Lower lobe of right lung (tissue), 2 donors: ENCODE measurements around the gene DCXR. TPM values are rescaled to one million over a fixed set of nuclear protein-coding genes. Genes with fewer than 3 reads are reported as not detected.

ENCODE experiments used
- ATAC-seq, 2 donors: fragments of 200-7000 bp; cut with Tn5 transposase; one replicate each; pipeline ENCODE4 v1.9.1; 2020 to 2022; ENCODE audit warnings: mild to moderate bottlenecking in 2 of 2, moderate library complexity in 2 of 2
- DNase-seq: peaks from one replicate; pipeline ENCODE4 v3.0.0-alpha.2; 2020
- H3K27ac ChIP-seq: fragments of 200-600 bp; one replicate; pipeline ENCODE4 v1.8.0; 2022
- H3K27me3 ChIP-seq: fragments of 200-600 bp; one replicate; pipeline ENCODE4 v1.8.0; 2022; ENCODE audit warnings: low read depth
- H3K36me3 ChIP-seq: fragments of 200-600 bp; one replicate; pipeline ENCODE4 v1.8.0; 2022; ENCODE audit warnings: mild to moderate bottlenecking
- H3K4me1 ChIP-seq: fragments of 200-600 bp; one replicate; pipeline ENCODE4 v1.8.0; 2022
- H3K4me3 ChIP-seq: fragments of 200-600 bp; one replicate; pipeline ENCODE4 v1.8.0; 2022; ENCODE audit warnings: mild to moderate bottlenecking
- H3K9me3 ChIP-seq: fragments of 200-600 bp; one replicate; pipeline ENCODE4 v1.8.0; 2022
- intact Hi-C: fragments of 100-400 bp; cut with DNase I; formaldehyde crosslinking; loops from one replicate; pipeline ENCODE4 v1.11.0; 2022
- total RNA-seq: library from RNA; stranded (reverse); fragmentation: NEBNext Ultra II Directional; extraction: Animal tissue kit (Norgen Biotek cat#: 25700); gene quantifications from one replicate; pipeline ENCODE4 v1.2.1, GENCODE V29; 2021
- TF ChIP-seq, protein P1 (sequence below): fragments of 200-600 bp; IDR thresholded peaks from one replicate; pipeline ENCODE4 v1.8.0; 2022; ENCODE audit warnings: antibody characterized with exemption, mild to moderate bottlenecking
- donor health status: DM: no; HTN: yes; CAD: no; lungs with severe emphysema.

The DCXR gene
- total RNA-seq, 1 donor from 2014 or later: 133 TPM

DNA sequence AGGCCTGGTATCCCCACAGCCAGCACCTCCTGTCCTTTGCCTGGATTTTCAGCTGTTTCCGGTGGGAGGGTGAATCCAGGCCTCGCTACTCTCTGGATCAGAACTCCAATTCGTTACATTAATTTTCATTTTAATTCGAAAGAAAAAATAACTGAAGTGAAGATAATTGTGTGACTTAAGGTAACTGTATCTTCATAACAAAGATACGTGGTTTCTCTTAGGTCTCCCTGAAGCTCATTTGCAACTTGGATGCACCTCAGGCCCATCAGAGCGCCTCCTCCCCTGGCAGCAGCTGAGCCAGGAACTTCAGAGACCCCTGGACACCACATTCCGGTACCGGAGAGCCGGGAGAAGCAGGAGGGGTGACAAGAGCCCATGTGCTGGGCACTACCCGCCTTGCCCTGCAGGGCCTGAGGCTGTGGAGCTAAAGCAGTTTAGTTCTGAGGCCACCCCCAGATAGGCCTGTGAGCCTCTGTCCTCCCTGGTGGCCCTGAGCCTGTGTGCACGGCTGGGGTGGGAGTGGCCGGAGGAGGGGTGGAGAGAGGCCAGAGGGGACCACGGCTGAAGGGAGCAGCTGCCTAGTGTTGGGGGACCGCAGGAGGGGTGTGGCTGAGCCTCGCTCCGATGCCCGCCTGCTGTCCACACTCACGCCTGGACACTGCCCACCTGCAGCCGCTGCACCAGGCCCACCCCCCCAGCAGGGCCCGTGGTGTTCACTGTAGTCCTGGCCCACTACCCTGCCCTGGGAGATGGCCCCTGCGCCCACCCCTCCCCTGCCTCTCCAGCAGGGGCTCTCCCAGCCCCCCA is 39.5 kb upstream of the DCXR start:
- H3K27me3 ChIP-seq: no peaks in the 10 kb centered on the region
- H3K4me3 ChIP-seq: no peak overlapping the region
- no peaks in the 10 kb centered on the region for H3K4me1 ChIP-seq
- no peak overlapping the region for H3K27ac ChIP-seq
- DNase-seq: no peak
- ATAC-seq: peak in 1 of 2 donors; percentile 2
- no peaks in the 10 kb centered on the region for H3K9me3 ChIP-seq
- peaks cover 36% of the 10 kb centered on the region for H3K36me3 ChIP-seq
- intact Hi-C loops: no loop called here
- TF ChIP-seq, protein P1, sequence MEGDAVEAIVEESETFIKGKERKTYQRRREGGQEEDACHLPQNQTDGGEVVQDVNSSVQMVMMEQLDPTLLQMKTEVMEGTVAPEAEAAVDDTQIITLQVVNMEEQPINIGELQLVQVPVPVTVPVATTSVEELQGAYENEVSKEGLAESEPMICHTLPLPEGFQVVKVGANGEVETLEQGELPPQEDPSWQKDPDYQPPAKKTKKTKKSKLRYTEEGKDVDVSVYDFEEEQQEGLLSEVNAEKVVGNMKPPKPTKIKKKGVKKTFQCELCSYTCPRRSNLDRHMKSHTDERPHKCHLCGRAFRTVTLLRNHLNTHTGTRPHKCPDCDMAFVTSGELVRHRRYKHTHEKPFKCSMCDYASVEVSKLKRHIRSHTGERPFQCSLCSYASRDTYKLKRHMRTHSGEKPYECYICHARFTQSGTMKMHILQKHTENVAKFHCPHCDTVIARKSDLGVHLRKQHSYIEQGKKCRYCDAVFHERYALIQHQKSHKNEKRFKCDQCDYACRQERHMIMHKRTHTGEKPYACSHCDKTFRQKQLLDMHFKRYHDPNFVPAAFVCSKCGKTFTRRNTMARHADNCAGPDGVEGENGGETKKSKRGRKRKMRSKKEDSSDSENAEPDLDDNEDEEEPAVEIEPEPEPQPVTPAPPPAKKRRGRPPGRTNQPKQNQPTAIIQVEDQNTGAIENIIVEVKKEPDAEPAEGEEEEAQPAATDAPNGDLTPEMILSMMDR: no peak

DNA sequence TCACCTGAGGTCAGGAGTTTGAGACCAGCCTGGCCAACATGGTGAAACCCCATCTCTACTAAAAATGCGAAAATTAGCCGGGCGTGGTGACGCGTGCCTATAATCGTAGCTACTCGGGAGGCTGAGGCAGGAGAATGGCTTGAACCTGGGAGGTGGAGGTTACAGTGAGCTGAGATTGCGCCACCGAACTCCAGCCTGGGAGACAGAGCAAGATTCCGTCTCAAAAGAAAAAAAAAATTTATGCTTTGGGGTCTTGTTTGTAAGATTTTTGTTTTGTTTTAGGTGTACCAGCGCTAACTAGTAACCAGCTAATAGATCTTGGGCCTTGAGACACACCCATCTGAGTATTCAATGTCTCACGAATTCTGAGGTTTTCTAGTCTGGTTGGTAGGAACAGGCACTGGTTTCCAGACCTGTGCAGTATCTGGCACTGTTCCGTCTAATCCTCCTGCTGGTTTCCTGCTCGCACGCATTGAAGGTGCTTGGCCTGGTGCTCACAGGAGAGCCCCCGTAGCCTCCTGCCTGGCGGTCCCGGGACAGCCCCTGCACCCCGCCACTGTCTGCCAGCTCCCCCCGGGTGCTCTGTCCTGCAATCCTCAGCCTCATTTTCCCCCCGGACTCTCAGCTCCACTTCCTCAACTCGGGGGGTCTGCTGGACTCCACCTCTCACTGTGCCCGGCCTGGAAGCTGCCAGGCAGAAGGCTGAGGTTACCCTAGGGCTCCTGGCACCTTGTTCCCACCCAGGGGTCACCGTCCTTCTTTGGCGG is 38.7 kb upstream of the DCXR start:
- intact Hi-C loops: no loop called here
- Histone ChIP-seq H3K4me3 (no peak overlapping the region), H3K27me3 (no peaks in the 10 kb centered on the region), H3K27ac (no peak overlapping the region), H3K9me3 (no peaks in the 10 kb centered on the region), H3K4me1 (no peaks in the 10 kb centered on the region), H3K36me3 (peaks cover 28% of the 10 kb centered on the region)
- DNase-seq: no peak
- ATAC-seq: no peak
- TF ChIP-seq, protein P1: no peak

DNA sequence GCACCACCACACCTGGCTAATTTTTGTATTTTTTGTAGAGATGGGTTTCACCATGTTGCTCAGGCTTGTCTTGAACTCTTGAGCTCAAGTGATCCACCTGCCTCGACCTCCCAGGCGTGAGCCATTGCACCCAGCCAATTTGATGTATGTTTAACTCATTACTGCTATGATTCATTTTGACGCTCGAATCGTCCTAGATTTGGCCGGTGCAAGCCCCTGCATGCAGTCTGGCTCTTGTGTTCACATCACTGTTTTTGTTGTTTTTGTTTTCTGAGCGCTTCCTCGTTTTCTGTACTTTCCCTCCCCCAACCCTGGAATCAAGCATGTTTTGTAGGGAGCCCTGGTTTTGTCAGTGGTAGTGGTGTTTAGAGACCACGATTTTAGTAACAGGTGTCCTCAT is 35.9 kb upstream of the DCXR start:
- Histone ChIP-seq H3K36me3 (peaks cover under 1% of the 10 kb centered on the region), H3K27ac (no peak overlapping the region), H3K9me3 (no peaks in the 10 kb centered on the region), H3K4me3 (no peak overlapping the region), H3K4me1 (no peaks in the 10 kb centered on the region), H3K27me3 (no peaks in the 10 kb centered on the region)
- intact Hi-C loops: no loop called here
- ATAC-seq: no peak
- TF ChIP-seq, protein P1: no peak
- no peak for DNase-seq

DNA sequence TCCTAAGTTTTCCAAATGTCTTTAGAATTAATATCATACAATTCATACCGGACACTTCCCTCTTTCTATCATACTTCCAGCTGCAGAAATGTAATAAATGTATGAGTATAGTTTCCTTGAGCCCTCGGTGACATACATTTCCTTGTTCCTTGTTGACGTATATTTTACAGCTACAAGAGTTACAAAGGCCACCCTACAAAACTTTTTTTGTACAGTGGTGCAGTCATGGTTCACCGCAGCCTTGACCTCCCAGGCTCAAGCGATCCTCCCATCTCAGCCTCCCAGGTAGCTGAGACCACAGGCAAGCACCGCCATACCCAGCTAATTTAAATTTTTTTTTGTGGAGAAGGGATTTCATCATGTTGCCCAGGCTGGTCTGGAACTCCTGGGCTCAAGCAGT is 35.3 kb upstream of the DCXR start:
- Histone ChIP-seq H3K9me3 (no peaks in the 10 kb centered on the region), H3K27me3 (no peaks in the 10 kb centered on the region), H3K27ac (no peak overlapping the region), H3K4me3 (no peak overlapping the region), H3K36me3 (no peaks in the 10 kb centered on the region), H3K4me1 (no peaks in the 10 kb centered on the region)
- ATAC-seq (no peak), DNase-seq (no peak)
- TF ChIP-seq, protein P1: no peak
- intact Hi-C loops: no loop called here

DNA sequence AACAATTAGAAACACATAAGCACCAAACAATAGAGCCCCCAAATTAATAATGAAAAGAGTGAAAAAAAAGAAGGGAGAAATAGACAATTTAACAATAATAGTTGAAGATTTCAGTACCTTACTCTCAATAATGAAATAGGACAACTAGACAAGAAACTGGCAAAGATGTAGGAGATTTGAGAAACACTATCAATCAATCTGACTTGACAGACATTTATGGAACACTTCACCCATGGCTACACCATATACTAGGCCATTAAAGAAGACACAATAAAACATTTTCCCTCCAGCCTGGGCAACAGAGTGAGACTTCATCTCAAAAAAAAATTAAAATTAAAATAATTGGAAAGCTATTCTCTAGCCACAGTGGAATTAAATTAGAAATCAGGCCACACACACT is 33.1 kb upstream of the DCXR start:
- Histone ChIP-seq H3K4me3 (no peak overlapping the region), H3K27me3 (no peaks in the 10 kb centered on the region), H3K36me3 (no peaks in the 10 kb centered on the region), H3K9me3 (no peaks in the 10 kb centered on the region), H3K4me1 (peaks cover 7% of the 10 kb centered on the region), H3K27ac (no peak overlapping the region)
- intact Hi-C loops: no loop called here
- no peak for ATAC-seq
- TF ChIP-seq, protein P1: no peak
- no peak for DNase-seq
